ENCODE results near the gene ARHGAP25.

Gene ARHGAP25

DNA sequence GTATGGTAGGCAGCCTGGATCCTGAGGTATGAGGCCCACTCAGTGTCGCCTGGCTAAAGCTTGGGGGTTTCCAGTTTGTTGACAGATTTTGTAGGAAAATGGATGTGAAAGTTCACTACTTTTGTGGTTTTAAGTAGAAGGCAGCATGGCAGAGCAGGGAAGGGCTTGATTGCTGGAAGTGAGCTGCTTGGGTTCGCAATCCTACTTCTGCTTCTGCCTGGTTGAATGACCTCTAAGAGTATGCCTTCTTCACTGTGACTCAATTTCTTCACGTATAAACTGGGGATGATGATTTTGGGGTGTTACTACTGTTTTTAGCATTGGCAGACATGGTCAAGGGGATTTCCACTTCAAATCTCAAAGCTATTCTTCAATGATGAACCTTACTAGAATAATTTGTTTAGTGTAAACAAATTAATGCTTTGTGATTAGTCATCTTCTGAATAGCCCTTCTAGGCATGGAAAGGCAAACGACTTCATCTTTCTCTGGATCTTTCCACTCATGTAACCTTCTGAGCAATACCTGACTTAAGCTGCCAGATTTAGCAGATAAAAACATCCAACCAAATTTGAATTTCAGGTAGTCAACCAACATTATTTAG, 123.3 kb downstream of the ARHGAP25 start:
- Histone ChIP-seq H3K9ac (ENCODE audit: low read length) (no peak overlapping the region), H3K27me3 (ENCODE audit: insufficient read depth, low read length, poor library complexity) (no peaks in the 10 kb centered on the region), H3K18ac (ENCODE audit: low read length) (no peak overlapping the region), H4K8ac (ENCODE audit: low read depth, low read length) (no peak overlapping the region), H3K56ac (ENCODE audit: low read length) (no peak overlapping the region), H3K79me1 (ENCODE audit: low read length) (no peaks in the 10 kb centered on the region), H3K4me2 (ENCODE audit: low read length) (no peak overlapping the region), H4K5ac (ENCODE audit: low read length) (no peak overlapping the region), H2AK5ac (ENCODE audit: low read length) (no peak overlapping the region), H3K4me3 (ENCODE audit: low read length) (no peak overlapping the region), H3K27ac (ENCODE audit: low read depth, low read length) (no peak overlapping the region), H3K4ac (ENCODE audit: low read depth, low read length) (no peak overlapping the region), H3K79me2 (ENCODE audit: control insufficient read depth, insufficient read depth, low read length) (no peaks in the 10 kb centered on the region), H2BK120ac (ENCODE audit: low read depth, low read length) (no peak overlapping the region), H3K23ac (ENCODE audit: low read length) (no peak overlapping the region), H3K36me3 (ENCODE audit: control insufficient read depth, insufficient read depth, low read length) (no peaks in the 10 kb centered on the region), H2BK15ac (replicated peaks; ENCODE audit: low read depth) (no peak overlapping the region), H3K4me1 (ENCODE audit: control insufficient read depth, low read depth, low read length) (no peaks in the 10 kb centered on the region), H2BK5ac (ENCODE audit: low read length) (no peak overlapping the region)
- WGBS (ENCODE audit: extremely low coverage, insufficient coverage, low lambda C conversion rate): no CpG with 5 or more reads among the region's 4 CpGs
- DNase-seq: no peak

DNA sequence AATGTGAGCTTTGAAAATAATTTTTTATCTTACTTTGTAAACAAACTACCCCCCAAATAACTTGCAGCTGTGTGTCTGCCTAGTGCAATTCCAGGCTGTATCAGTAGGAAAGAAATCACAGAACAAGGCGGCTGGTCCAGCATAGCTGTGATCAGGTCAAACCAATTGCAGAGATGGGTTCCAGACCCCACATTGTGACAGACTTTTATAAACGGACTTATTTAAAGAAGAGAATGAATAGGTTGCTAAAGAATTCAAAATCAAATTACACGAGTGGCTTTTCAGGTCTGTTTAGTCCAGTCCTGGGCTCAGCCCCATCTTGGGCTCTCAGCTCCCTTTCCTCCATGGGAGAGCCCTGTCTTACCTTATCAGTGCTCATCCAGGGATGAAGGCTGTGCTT, 125.5 kb downstream of the ARHGAP25 start:
- Histone ChIP-seq H3K9ac (ENCODE audit: low read length) (no peak overlapping the region), H3K79me1 (ENCODE audit: low read length) (no peaks in the 10 kb centered on the region), H3K79me2 (ENCODE audit: control insufficient read depth, insufficient read depth, low read length) (no peaks in the 10 kb centered on the region), H3K4me2 (ENCODE audit: low read length) (no peak overlapping the region), H3K27ac (ENCODE audit: low read depth, low read length) (no peak overlapping the region), H3K36me3 (ENCODE audit: control insufficient read depth, insufficient read depth, low read length) (no peaks in the 10 kb centered on the region), H2AK5ac (ENCODE audit: low read length) (no peak overlapping the region), H3K4me3 (ENCODE audit: low read length) (no peak overlapping the region), H4K8ac (ENCODE audit: low read depth, low read length) (no peak overlapping the region), H2BK5ac (ENCODE audit: low read length) (no peak overlapping the region), H3K23ac (ENCODE audit: low read length) (no peak overlapping the region), H3K4me1 (ENCODE audit: control insufficient read depth, low read depth, low read length) (no peaks in the 10 kb centered on the region), H4K5ac (ENCODE audit: low read length) (no peak overlapping the region), H3K4ac (ENCODE audit: low read depth, low read length) (no peak overlapping the region), H2BK120ac (ENCODE audit: low read depth, low read length) (no peak overlapping the region), H3K56ac (ENCODE audit: low read length) (no peak overlapping the region), H3K27me3 (ENCODE audit: insufficient read depth, low read length, poor library complexity) (no peaks in the 10 kb centered on the region), H2BK15ac (replicated peaks; ENCODE audit: low read depth) (no peak overlapping the region), H3K18ac (ENCODE audit: low read length) (no peak overlapping the region)
- WGBS (ENCODE audit: extremely low coverage, insufficient coverage, low lambda C conversion rate): no CpG with 5 or more reads among the region's 3 CpGs
- DNase-seq: no peak

DNA sequence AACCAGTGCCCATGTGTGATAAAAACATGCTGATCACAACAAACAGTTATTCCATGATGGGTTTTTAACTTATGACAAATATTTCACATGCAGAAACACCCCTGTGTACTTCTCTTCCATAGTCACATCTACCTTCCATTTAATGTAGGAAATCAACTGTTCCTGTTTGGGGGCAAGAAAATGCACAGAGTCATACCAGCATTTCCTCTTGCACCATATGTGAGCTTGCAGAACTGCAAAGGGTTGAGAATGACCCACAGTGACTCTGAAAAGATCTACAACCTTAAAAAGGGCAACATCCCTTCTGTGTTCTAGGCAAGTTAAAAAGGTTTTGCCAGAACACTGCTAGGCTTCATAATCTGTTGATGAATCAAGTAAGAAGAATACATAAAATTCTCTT, 126.7 kb downstream of the ARHGAP25 start:
- no peak overlapping the region for H3K27ac ChIP-seq (ENCODE audit: low read depth, low read length)
- H4K5ac ChIP-seq (ENCODE audit: low read length): no peak overlapping the region
- H4K8ac ChIP-seq (ENCODE audit: low read depth, low read length): no peak overlapping the region
- H3K4ac ChIP-seq (ENCODE audit: low read depth, low read length): no peak overlapping the region
- H3K36me3 ChIP-seq (ENCODE audit: control insufficient read depth, insufficient read depth, low read length): no peaks in the 10 kb centered on the region
- H3K18ac ChIP-seq (ENCODE audit: low read length): no peak overlapping the region
- no peaks in the 10 kb centered on the region for H3K4me1 ChIP-seq (ENCODE audit: control insufficient read depth, low read depth, low read length)
- H3K4me3 ChIP-seq (ENCODE audit: low read length): no peak overlapping the region
- H3K56ac ChIP-seq (ENCODE audit: low read length): no peak overlapping the region
- H2BK120ac ChIP-seq (ENCODE audit: low read depth, low read length): no peak overlapping the region
- no peak overlapping the region for H2BK15ac ChIP-seq (replicated peaks; ENCODE audit: low read depth)
- no peak overlapping the region for H3K9ac ChIP-seq (ENCODE audit: low read length)
- H3K79me1 ChIP-seq (ENCODE audit: low read length): no peaks in the 10 kb centered on the region
- H3K27me3 ChIP-seq (ENCODE audit: insufficient read depth, low read length, poor library complexity): no peaks in the 10 kb centered on the region
- no peak overlapping the region for H3K23ac ChIP-seq (ENCODE audit: low read length)
- no peak for DNase-seq
- H3K4me2 ChIP-seq (ENCODE audit: low read length): no peak overlapping the region
- no peaks in the 10 kb centered on the region for H3K79me2 ChIP-seq (ENCODE audit: control insufficient read depth, insufficient read depth, low read length)
- H2AK5ac ChIP-seq (ENCODE audit: low read length): no peak overlapping the region
- H2BK5ac ChIP-seq (ENCODE audit: low read length): no peak overlapping the region

DNA sequence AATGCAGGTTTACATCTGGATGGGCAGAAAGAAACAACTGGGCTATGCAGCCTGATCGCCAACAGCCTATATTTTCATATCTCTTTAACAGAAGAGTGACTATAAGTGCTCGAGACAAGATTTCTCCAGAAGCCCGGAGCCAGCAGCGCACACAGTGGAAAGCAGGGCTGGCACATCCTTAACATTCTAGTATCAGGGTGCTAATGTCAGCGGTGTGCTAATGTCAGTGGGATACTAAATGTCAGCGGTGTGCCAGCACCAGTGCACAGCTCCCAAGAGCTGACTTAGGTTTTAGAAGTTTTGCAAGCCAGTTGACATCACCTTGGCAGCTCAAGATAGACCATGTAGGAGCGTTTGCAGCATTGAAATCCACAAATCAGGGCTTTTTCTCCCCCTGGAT, 128.3 kb downstream of the ARHGAP25 start:
- Histone ChIP-seq H3K18ac (ENCODE audit: low read length) (no peak overlapping the region), H3K27me3 (ENCODE audit: insufficient read depth, low read length, poor library complexity) (no peaks in the 10 kb centered on the region), H4K5ac (ENCODE audit: low read length) (no peak overlapping the region), H3K4me3 (ENCODE audit: low read length) (no peak overlapping the region), H2BK120ac (ENCODE audit: low read depth, low read length) (no peak overlapping the region), H3K79me2 (ENCODE audit: control insufficient read depth, insufficient read depth, low read length) (no peaks in the 10 kb centered on the region), H3K79me1 (ENCODE audit: low read length) (no peaks in the 10 kb centered on the region), H2BK15ac (replicated peaks; ENCODE audit: low read depth) (no peak overlapping the region), H3K4me2 (ENCODE audit: low read length) (no peak overlapping the region), H2AK5ac (ENCODE audit: low read length) (no peak overlapping the region), H3K27ac (ENCODE audit: low read depth, low read length) (no peak overlapping the region), H3K4ac (ENCODE audit: low read depth, low read length) (no peak overlapping the region), H3K4me1 (ENCODE audit: control insufficient read depth, low read depth, low read length) (no peaks in the 10 kb centered on the region), H3K36me3 (ENCODE audit: control insufficient read depth, insufficient read depth, low read length) (no peaks in the 10 kb centered on the region), H3K9ac (ENCODE audit: low read length) (no peak overlapping the region), H4K8ac (ENCODE audit: low read depth, low read length) (no peak overlapping the region), H2BK5ac (ENCODE audit: low read length) (no peak overlapping the region), H3K23ac (ENCODE audit: low read length) (no peak overlapping the region), H3K56ac (ENCODE audit: low read length) (no peak overlapping the region)
- no peak for DNase-seq
- no CpG with 5 or more reads among the region's 7 CpGs for WGBS (ENCODE audit: extremely low coverage, insufficient coverage, low lambda C conversion rate)

DNA sequence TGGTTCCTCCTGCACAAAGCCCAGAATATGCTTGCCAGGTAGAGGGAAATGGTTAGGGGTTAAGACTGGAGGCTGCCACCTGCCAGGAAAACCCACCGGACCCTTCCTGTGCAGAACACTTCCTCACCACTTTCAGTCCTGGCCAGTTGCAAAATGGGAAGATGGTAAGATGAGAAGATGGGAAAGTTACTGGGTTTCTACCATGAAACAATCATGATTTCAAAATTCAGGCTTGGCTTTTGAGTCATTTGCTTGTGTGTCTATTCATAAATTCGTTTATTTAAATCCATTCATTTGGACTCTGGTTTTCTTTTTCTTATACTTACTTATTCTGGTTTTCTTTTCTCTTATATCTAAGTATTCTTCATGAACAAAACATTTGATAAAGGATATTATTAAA, 129.4 kb downstream of the ARHGAP25 start:
- Histone ChIP-seq H3K56ac (ENCODE audit: low read length) (no peak overlapping the region), H3K4me1 (ENCODE audit: control insufficient read depth, low read depth, low read length) (no peaks in the 10 kb centered on the region), H3K9ac (ENCODE audit: low read length) (no peak overlapping the region), H3K27me3 (ENCODE audit: insufficient read depth, low read length, poor library complexity) (no peaks in the 10 kb centered on the region), H2AK5ac (ENCODE audit: low read length) (no peak overlapping the region), H2BK5ac (ENCODE audit: low read length) (no peak overlapping the region), H2BK120ac (ENCODE audit: low read depth, low read length) (no peak overlapping the region), H3K4ac (ENCODE audit: low read depth, low read length) (no peak overlapping the region), H3K36me3 (ENCODE audit: control insufficient read depth, insufficient read depth, low read length) (no peaks in the 10 kb centered on the region), H3K79me2 (ENCODE audit: control insufficient read depth, insufficient read depth, low read length) (no peaks in the 10 kb centered on the region), H3K18ac (ENCODE audit: low read length) (no peak overlapping the region), H2BK15ac (replicated peaks; ENCODE audit: low read depth) (no peak overlapping the region), H3K4me3 (ENCODE audit: low read length) (no peak overlapping the region), H3K79me1 (ENCODE audit: low read length) (no peaks in the 10 kb centered on the region), H4K5ac (ENCODE audit: low read length) (no peak overlapping the region), H4K8ac (ENCODE audit: low read depth, low read length) (no peak overlapping the region), H3K4me2 (ENCODE audit: low read length) (no peak overlapping the region), H3K23ac (ENCODE audit: low read length) (no peak overlapping the region), H3K27ac (ENCODE audit: low read depth, low read length) (no peak overlapping the region)
- no CpG with 5 or more reads among the region's 2 CpGs for WGBS (ENCODE audit: extremely low coverage, insufficient coverage, low lambda C conversion rate)
- DNase-seq: no peak

DNA sequence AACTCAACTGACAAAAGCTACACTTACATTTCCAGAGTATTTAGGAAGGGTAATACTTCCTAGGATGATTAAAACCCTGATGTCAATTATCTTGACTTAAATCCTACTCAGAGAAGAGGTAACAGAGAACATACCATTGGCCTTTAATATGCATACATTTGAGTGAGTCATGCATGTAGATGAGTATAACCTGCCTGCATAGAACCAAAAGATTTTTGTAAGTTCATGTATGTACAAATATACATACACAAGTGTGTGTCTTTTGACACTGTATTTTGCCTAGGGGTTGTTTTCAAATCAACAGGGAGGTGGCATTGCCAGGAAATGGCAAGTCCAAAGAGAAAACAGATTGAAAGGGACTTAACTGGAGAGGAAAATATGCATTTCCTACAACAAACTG, 130.5 kb downstream of the ARHGAP25 start:
- no peak overlapping the region for H3K4ac ChIP-seq (ENCODE audit: low read depth, low read length)
- no peak overlapping the region for H2BK5ac ChIP-seq (ENCODE audit: low read length)
- no peak overlapping the region for H3K9ac ChIP-seq (ENCODE audit: low read length)
- no peak overlapping the region for H3K4me2 ChIP-seq (ENCODE audit: low read length)
- no peak for DNase-seq
- no peaks in the 10 kb centered on the region for H3K79me1 ChIP-seq (ENCODE audit: low read length)
- H2AK5ac ChIP-seq (ENCODE audit: low read length): no peak overlapping the region
- no peaks in the 10 kb centered on the region for H3K79me2 ChIP-seq (ENCODE audit: control insufficient read depth, insufficient read depth, low read length)
- H4K5ac ChIP-seq (ENCODE audit: low read length): no peak overlapping the region
- H3K23ac ChIP-seq (ENCODE audit: low read length): no peak overlapping the region
- no peak overlapping the region for H3K4me3 ChIP-seq (ENCODE audit: low read length)
- H3K36me3 ChIP-seq (ENCODE audit: control insufficient read depth, insufficient read depth, low read length): no peaks in the 10 kb centered on the region
- H3K18ac ChIP-seq (ENCODE audit: low read length): no peak overlapping the region
- H3K27me3 ChIP-seq (ENCODE audit: insufficient read depth, low read length, poor library complexity): no peaks in the 10 kb centered on the region
- no peak overlapping the region for H2BK120ac ChIP-seq (ENCODE audit: low read depth, low read length)
- no peak overlapping the region for H3K27ac ChIP-seq (ENCODE audit: low read depth, low read length)
- no peak overlapping the region for H3K56ac ChIP-seq (ENCODE audit: low read length)
- H4K8ac ChIP-seq (ENCODE audit: low read depth, low read length): no peak overlapping the region
- H3K4me1 ChIP-seq (ENCODE audit: control insufficient read depth, low read depth, low read length): no peaks in the 10 kb centered on the region
- H2BK15ac ChIP-seq (replicated peaks; ENCODE audit: low read depth): no peak overlapping the region
